Dedifferentiated amniotic fluid mesenchymal stem cell (primary cell): ENCODE data around the gene VTI1A.

ENCODE experiments used
- DNase-seq: peaks from one replicate; pipeline ENCODE4 v3.0.0-alpha.2; 2016; ENCODE audit errors: extremely low spot score

The VTI1A gene

GRCh38 chr10:112679392-112679791 lies 232.4 kb downstream of the VTI1A start:
- no peak for DNase-seq

GRCh38 chr10:112680586-112680985 lies 233.6 kb downstream of the VTI1A start:
- DNase-seq: no peak

GRCh38 chr10:112687647-112688046 lies 240.6 kb downstream of the VTI1A start:
- DNase-seq: peak; percentile 28

- no peak for DNase-seq
Observed at GRCh38 chr10:112689327-112690072, 242.5 kb downstream of the VTI1A start.

- no peak for DNase-seq
Observed at GRCh38 chr10:112695539-112695938, 248.5 kb downstream of the VTI1A start.

GRCh38 chr10:112696592-112696991 lies 249.6 kb downstream of the VTI1A start:
- DNase-seq: no peak

GRCh38 chr10:112698133-112698817 lies 251.3 kb downstream of the VTI1A start:
- DNase-seq: no peak

GRCh38 chr10:112698818-112699164 lies 251.8 kb downstream of the VTI1A start:
- no peak for DNase-seq

GRCh38 chr10:112700215-112700671 lies 253.2 kb downstream of the VTI1A start:
- no peak for DNase-seq

GRCh38 chr10:112701211-112701877 lies 254.3 kb downstream of the VTI1A start:
- no peak for DNase-seq

- no peak for DNase-seq
Observed at GRCh38 chr10:112701878-112702255, 254.9 kb downstream of the VTI1A start.

GRCh38 chr10:112706577-112706976 lies 259.6 kb downstream of the VTI1A start:
- DNase-seq: no peak

- no peak for DNase-seq
Observed at GRCh38 chr10:112708461-112708860, 261.4 kb downstream of the VTI1A start.

GRCh38 chr10:112710528-112710927 lies 263.5 kb downstream of the VTI1A start:
- DNase-seq: no peak

- no peak for DNase-seq
Observed at GRCh38 chr10:112711366-112711765, 264.4 kb downstream of the VTI1A start.

GRCh38 chr10:112712536-112712935 lies 265.5 kb downstream of the VTI1A start:
- no peak for DNase-seq

GRCh38 chr10:112713411-112713810 lies 266.4 kb downstream of the VTI1A start:
- peak; percentile 47 for DNase-seq

GRCh38 chr10:112715581-112715980 lies 268.6 kb downstream of the VTI1A start:
- no peak for DNase-seq

- DNase-seq: no peak
Observed at GRCh38 chr10:112716076-112716475, 269.1 kb downstream of the VTI1A start.

- DNase-seq: no peak
Observed at GRCh38 chr10:112716924-112717413, 270.0 kb downstream of the VTI1A start.

- DNase-seq: no peak
Observed at GRCh38 chr10:112720178-112720577, 273.2 kb downstream of the VTI1A start.

GRCh38 chr10:112721080-112721698 lies 274.2 kb downstream of the VTI1A start:
- no peak for DNase-seq
